ACC112 (cell line): ENCODE data around the gene ZNF827.

Source experiments
- H2AFZ ChIP-seq: fragments of 200-600 bp; sonication (generic); one replicate; pipeline ENCODE4 v1.6.0; 2017; ENCODE audit warnings: antibody characterized with exemption, low read length; ENCODE audit not compliant: unreplicated experiment
- H3K27ac ChIP-seq: fragments of 200-600 bp; sonication (generic); 2 replicates; pipeline ENCODE4 v1.5.1; 2014; ENCODE audit warnings: low read depth, mild to moderate bottlenecking, antibody characterized with exemption, low read length, moderate library complexity
- H3K27me3 ChIP-seq: fragments of 200-600 bp; sonication (generic); 2 replicates; pipeline ENCODE4 v1.6.1; 2014; ENCODE audit warnings: mild to moderate bottlenecking, antibody characterized with exemption, low read length, moderate library complexity, mixed read lengths; ENCODE audit not compliant: insufficient read depth
- H3K36me3 ChIP-seq: fragments of 200-600 bp; sonication (generic); 2 replicates; pipeline ENCODE4 v1.6.1; 2016; ENCODE audit warnings: mild to moderate bottlenecking, antibody characterized with exemption, low read length, moderate library complexity, mixed read lengths; ENCODE audit not compliant: insufficient read depth
- H3K4me1 ChIP-seq: fragments of 200-600 bp; sonication (generic); one replicate; pipeline ENCODE4 v1.6.1; 2016; ENCODE audit warnings: low read length, mixed read lengths; ENCODE audit not compliant: insufficient read depth, unreplicated experiment, control insufficient read depth
- H3K4me3 ChIP-seq: fragments of 200-600 bp; sonication (generic); 2 replicates; pipeline ENCODE4 v1.5.1; 2014; ENCODE audit warnings: mild to moderate bottlenecking, low read depth, low read length
- H3K79me2 ChIP-seq: fragments of 200-600 bp; sonication (generic); one replicate; pipeline ENCODE4 v1.6.0; 2016; ENCODE audit warnings: low read length; ENCODE audit not compliant: control insufficient read depth, unreplicated experiment, insufficient read depth

The ZNF827 gene

DNA sequence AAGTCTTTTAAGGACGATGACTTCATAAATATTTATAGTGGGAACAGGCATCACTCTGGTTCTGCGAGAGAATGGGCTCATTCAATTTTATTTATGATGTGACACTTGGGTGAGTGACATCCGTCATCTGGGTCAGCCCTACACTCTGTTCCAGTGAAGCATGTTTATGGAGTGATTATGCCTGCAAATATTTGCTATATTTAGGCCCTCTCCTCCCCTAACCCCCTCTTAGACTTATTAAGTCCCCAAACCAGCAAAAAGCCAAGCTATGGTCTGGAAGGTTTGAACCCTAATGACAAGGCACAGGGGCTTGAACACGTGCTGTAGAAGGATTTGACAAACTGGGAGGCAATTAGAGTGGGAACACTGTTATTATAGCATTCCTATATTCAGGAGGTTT is 202.8 kb downstream of the ZNF827 start:
- Histone ChIP-seq H2AFZ (peak overlapping the region; percentile 31), H3K36me3 (no peaks in the 10 kb centered on the region), H3K4me3 (peak overlapping the region; percentile 62; the same call in 1 of the 2 replicates), H3K27ac (peak overlapping the region; percentile 96), H3K4me1 (peaks cover 38% of the 10 kb centered on the region), H3K27me3 (no peaks in the 10 kb centered on the region), H3K79me2 (no peaks in the 10 kb centered on the region)

GRCh38 chr4:145735347-145735675 is 203.3 kb downstream of the ZNF827 start:
- H3K4me3 ChIP-seq, result peak overlapping the region; percentile 62
- no peaks in the 10 kb centered on the region for H3K79me2 ChIP-seq
- H3K27ac ChIP-seq, result peak overlapping the region; percentile 96
- no peaks in the 10 kb centered on the region for H3K27me3 ChIP-seq
- peaks cover 41% of the 10 kb centered on the region for H3K4me1 ChIP-seq
- peak overlapping the region; percentile 31 for H2AFZ ChIP-seq
- no peaks in the 10 kb centered on the region for H3K36me3 ChIP-seq

- H3K79me2 ChIP-seq, result no peaks in the 10 kb centered on the region
- peaks cover 41% of the 10 kb centered on the region for H3K4me1 ChIP-seq
- H2AFZ ChIP-seq, result no peak overlapping the region
- peak overlapping the region; percentile 82 for H3K4me3 ChIP-seq
- no peaks in the 10 kb centered on the region for H3K36me3 ChIP-seq
- peak overlapping the region; percentile 96 for H3K27ac ChIP-seq
- H3K27me3 ChIP-seq, result no peaks in the 10 kb centered on the region
Measured at GRCh38 chr4:145734576-145735346, 203.9 kb downstream of the ZNF827 start.

DNA sequence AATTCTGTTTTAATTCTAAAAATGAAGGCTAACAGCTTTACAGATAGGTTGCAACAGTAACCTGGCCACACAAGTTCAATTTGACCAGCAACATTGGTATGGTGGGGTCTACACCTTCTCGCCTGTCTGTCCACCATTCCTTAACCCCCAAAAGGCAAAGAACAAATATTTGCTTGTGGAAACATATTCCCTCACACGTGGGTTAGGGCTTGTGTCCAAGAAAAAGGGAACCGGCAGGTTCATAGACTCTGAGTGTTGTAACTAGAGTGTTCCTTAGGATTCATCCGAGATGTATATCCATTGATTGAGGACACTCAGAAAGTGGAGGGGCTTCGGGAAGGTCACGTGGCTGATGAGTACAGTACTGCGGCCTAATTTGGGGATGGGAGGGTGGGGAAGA is 204.6 kb downstream of the ZNF827 start:
- peak overlapping the region; percentile 95 for H2AFZ ChIP-seq
- H3K27me3 ChIP-seq, result no peaks in the 10 kb centered on the region
- H3K4me1 ChIP-seq, result peaks cover 41% of the 10 kb centered on the region
- H3K36me3 ChIP-seq, result no peaks in the 10 kb centered on the region
- H3K4me3 ChIP-seq, result peak overlapping the region; percentile 82
- no peaks in the 10 kb centered on the region for H3K79me2 ChIP-seq
- peak overlapping the region; percentile 96 for H3K27ac ChIP-seq

- H3K4me1 ChIP-seq, result peaks cover 41% of the 10 kb centered on the region
Measured at GRCh38 chr4:145732895-145733880, 205.4 kb downstream of the ZNF827 start.

DNA sequence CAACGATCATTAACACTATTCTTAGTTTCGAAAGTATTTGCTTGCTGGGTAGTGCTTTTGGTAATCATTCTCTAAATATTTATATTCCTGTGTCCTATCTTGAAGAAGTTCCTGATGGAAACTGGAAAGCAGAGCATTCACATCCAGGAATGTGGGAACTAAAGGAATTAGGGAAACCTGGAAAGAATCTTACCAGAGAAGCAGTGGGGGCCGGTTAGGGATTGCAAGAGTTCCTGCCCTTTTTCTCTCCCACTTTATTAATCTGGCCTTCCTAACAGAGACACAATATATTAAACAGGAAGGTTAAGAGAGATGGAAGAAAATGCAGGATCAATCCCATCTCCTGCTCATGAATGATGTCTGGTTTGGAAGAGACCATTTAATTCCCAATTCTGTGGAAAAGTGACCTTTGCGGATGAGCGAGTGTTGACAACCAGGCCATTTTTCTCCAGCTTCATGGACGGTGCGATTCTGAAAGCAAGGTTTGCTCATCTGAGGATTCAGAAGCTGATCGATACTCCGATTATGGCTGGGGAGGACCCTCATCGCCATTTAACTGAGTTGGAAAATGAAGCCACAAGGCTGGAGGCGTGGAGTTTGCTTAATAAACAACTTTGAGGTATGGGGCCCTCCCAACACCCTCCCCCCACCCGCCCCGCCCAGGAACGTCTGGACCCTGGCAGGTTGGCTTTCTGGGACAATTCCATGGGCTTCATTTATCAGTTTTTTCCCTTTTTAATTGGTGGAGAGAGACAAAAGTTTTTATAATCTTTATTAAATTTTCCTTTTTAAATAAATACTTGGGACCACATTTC is 206.4 kb downstream of the ZNF827 start:
- Histone ChIP-seq H3K4me1 (peaks cover 41% of the 10 kb centered on the region), H3K27ac (peak overlapping the region; percentile 68), H3K27me3 (no peaks in the 10 kb centered on the region), H2AFZ (no peak overlapping the region), H3K79me2 (no peaks in the 10 kb centered on the region), H3K4me3 (peak overlapping the region; percentile 82), H3K36me3 (no peaks in the 10 kb centered on the region)

More at GRCh38 chr4:145732895-145733880, 205.4 kb downstream of the ZNF827 start:
- Histone ChIP-seq H3K27me3 (no peaks in the 10 kb centered on the region), H3K4me3 (peak overlapping the region; percentile 82), H3K36me3 (no peaks in the 10 kb centered on the region), H3K79me2 (no peaks in the 10 kb centered on the region), H2AFZ (peak overlapping the region; percentile 95), H3K27ac (peak overlapping the region; percentile 96)

DNA sequence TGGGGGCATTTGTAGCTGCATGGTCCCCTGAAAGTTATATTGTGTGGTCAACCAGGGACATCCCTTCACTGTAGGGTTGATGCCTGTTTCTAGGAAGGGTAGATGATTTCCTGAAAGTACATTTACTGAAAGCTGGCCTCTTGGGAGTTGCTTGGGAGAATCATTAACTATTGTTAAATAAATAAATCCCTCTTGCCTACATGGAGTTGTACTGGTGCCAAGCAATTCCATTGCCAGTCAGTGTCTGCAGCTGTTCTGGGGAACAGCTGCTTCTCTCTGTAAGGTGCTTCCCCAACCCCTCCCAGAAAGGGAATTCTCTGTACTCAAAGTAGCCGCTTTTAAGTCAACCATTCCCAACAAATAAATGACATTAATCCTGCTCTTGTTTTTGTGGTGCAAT is 207.6 kb downstream of the ZNF827 start:
- Histone ChIP-seq H3K4me1 (peaks cover 31% of the 10 kb centered on the region), H3K27ac (no peak overlapping the region), H2AFZ (no peak overlapping the region)

DNA sequence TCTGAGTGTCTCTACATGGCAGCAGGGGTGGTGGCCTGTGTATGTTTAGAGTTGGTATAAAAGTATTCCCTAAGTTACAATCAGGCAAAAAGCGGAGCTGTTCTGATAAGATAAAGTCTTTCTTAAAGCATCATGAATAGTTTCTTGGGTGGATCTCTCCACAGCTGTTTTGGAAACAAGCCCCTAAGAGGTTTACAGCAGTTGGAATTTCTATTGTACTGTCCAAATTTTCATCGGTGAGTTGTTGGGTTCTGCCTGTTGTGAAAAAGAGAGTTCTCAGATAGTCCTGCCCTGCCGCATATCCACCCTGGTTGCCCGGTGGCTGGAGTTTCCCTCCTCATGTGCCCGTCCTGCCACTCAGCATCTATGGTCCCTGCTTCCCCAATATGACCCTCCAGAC is 208.6 kb downstream of the ZNF827 start:
- H3K27ac ChIP-seq, result no peak overlapping the region
- H3K4me1 ChIP-seq, result peaks cover 22% of the 10 kb centered on the region
- no peak overlapping the region for H2AFZ ChIP-seq
- no peaks in the 10 kb centered on the region for H3K79me2 ChIP-seq
- H3K36me3 ChIP-seq, result no peaks in the 10 kb centered on the region
- H3K27me3 ChIP-seq, result no peaks in the 10 kb centered on the region
- H3K4me3 ChIP-seq, result no peak overlapping the region

More for the DNA sequence above, 207.6 kb downstream of the ZNF827 start:
- Histone ChIP-seq H3K4me3 (no peak overlapping the region), H3K79me2 (no peaks in the 10 kb centered on the region), H3K27me3 (no peaks in the 10 kb centered on the region), H3K36me3 (no peaks in the 10 kb centered on the region)

- Histone ChIP-seq H3K4me1 (no peaks in the 10 kb centered on the region), H3K27me3 (no peaks in the 10 kb centered on the region), H3K27ac (no peak overlapping the region), H2AFZ (no peak overlapping the region), H3K79me2 (no peaks in the 10 kb centered on the region), H3K4me3 (no peak overlapping the region), H3K36me3 (no peaks in the 10 kb centered on the region)
Measured at GRCh38 chr4:145723336-145723735, 215.3 kb downstream of the ZNF827 start.

DNA sequence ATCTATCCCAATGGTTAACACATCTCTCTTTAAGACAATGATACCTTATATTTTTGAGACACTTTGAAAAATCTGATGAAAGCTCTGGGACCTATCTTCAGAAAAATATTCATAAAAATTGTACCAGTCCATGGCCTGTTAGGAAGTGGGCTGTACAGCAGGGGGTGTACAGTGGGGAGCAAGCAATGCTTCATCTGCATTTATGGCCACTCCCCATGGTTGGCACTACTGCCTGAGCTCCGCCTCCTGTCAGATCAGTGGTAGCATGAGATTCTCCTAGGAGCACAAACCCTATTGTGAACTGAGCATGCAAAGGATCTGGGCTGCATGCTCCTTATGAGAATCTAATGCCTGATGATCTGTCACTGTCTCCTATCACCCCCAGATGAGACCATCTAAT is 216.1 kb downstream of the ZNF827 start:
- no peaks in the 10 kb centered on the region for H3K27me3 ChIP-seq
- H3K27ac ChIP-seq, result no peak overlapping the region
- no peak overlapping the region for H2AFZ ChIP-seq
- no peaks in the 10 kb centered on the region for H3K79me2 ChIP-seq
- H3K36me3 ChIP-seq, result no peaks in the 10 kb centered on the region
- no peak overlapping the region for H3K4me3 ChIP-seq
- no peaks in the 10 kb centered on the region for H3K4me1 ChIP-seq
